ENCODE data around the gene PACS1.
"Not testable (repeated sequence)": the region's sequence is repeated elsewhere in the genome, so short reads cannot be mapped to it uniquely, and the experiment has no call there.

The PACS1 gene

GRCh38 chr11:66087148-66087908 is 17.3 kb downstream of the PACS1 start:
- TF ChIP-seq ZFX (IDR thresholded peaks at IDR 0.05), result no peak
- no peak for TF ChIP-seq CTCF (conservative IDR thresholded peaks at IDR 0.05)
- no peak overlapping the region for H3K27ac ChIP-seq

- no peak overlapping the region for H3K27ac ChIP-seq
Measured at GRCh38 chr11:66089067-66089466, 19.0 kb downstream of the PACS1 start.

DNA sequence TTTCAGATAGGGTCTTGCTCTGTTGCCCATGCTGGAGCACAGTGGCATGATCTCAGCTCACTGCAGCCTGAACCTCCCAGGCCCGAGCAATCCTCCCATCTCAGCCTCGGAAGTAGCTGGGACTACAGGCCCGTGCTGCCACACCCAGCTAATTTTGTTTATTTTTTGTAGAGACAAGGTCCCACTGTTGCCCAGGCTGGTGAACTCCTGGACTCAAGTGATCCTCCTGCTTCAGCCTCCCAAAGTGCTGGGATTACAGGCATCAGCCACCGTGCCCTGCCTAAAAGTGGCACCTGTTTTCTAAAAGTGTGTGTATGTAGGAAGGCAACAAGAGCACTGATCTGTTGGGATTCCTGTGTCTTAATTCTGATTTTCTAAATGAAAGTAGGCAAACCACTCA is 20.2 kb downstream of the PACS1 start:
- TF ChIP-seq ZFX (IDR thresholded peaks at IDR 0.05), result no peak
- no peak for TF ChIP-seq CTCF (conservative IDR thresholded peaks at IDR 0.05)
- no peak overlapping the region for H3K27ac ChIP-seq

More at GRCh38 chr11:66089067-66089466, 19.0 kb downstream of the PACS1 start:
- TF ChIP-seq ZFX (IDR thresholded peaks at IDR 0.05) (no peak), CTCF (conservative IDR thresholded peaks at IDR 0.05) (no peak)

GRCh38 chr11:66092125-66092524 is 22.1 kb downstream of the PACS1 start:
- not testable (repeated sequence) for H3K27ac ChIP-seq

- H3K27ac ChIP-seq, result not testable (repeated sequence)
Measured at GRCh38 chr11:66099746-66100145, 29.7 kb downstream of the PACS1 start.

GRCh38 chr11:66100272-66101065 is 30.4 kb downstream of the PACS1 start:
- H3K27ac ChIP-seq, result peak overlapping the region; percentile 9; the same call in 1 of the 2 replicates
- TF ChIP-seq ZFX (IDR thresholded peaks at IDR 0.05), result no peak
- TF ChIP-seq CTCF (conservative IDR thresholded peaks at IDR 0.05), result no peak

GRCh38 chr11:66101066-66101464 is 31.0 kb downstream of the PACS1 start:
- TF ChIP-seq CTCF (conservative IDR thresholded peaks at IDR 0.05) (no peak), ZFX (IDR thresholded peaks at IDR 0.05) (no peak)
- no peak overlapping the region for H3K27ac ChIP-seq

GRCh38 chr11:66104057-66104638 is 34.1 kb downstream of the PACS1 start:
- TF ChIP-seq ZFX (IDR thresholded peaks at IDR 0.05) (no peak), CTCF (conservative IDR thresholded peaks at IDR 0.05) (no peak)
- H3K27ac ChIP-seq, result no peak overlapping the region
